Upper lobe of right lung (tissue), 1 donor: Measurements from ENCODE around the gene CEP112. TPM values are rescaled to one million over a fixed set of nuclear protein-coding genes. Genes with fewer than 3 reads are reported as not detected.

Source experiments
- ATAC-seq: fragments of 200-7000 bp; cut with Tn5 transposase; one replicate; pipeline ENCODE4 v1.9.1; 2020; ENCODE audit warnings: mild to moderate bottlenecking, moderate library complexity
- DNase-seq: peaks from one replicate; pipeline ENCODE4 v3.0.0-alpha.2; 2020
- H3K27ac ChIP-seq: fragments of 200-600 bp; one replicate; pipeline ENCODE4 v1.8.0; 2022
- H3K27me3 ChIP-seq: fragments of 200-600 bp; one replicate; pipeline ENCODE4 v1.8.0; 2022; ENCODE audit warnings: mild to moderate bottlenecking
- H3K36me3 ChIP-seq: fragments of 200-600 bp; one replicate; pipeline ENCODE4 v1.8.0; 2022
- H3K4me1 ChIP-seq: fragments of 200-600 bp; one replicate; pipeline ENCODE4 v1.8.0; 2022
- H3K4me3 ChIP-seq: fragments of 200-600 bp; one replicate; pipeline ENCODE4 v1.8.0; 2022; ENCODE audit warnings: mild to moderate bottlenecking
- H3K9me3 ChIP-seq: fragments of 200-600 bp; one replicate; pipeline ENCODE4 v1.8.0; 2022
- CTCF ChIP-seq: fragments of 200-600 bp; IDR thresholded peaks from one replicate; pipeline ENCODE4 v1.8.0; 2022; ENCODE audit warnings: antibody characterized with exemption
- intact Hi-C: fragments of 100-400 bp; cut with DNase I; formaldehyde crosslinking; loops from one replicate; pipeline ENCODE4 v1.11.0; 2022
- total RNA-seq: library from RNA; stranded (reverse); fragmentation: NEBNext Ultra II Directional; extraction: Animal tissue kit (Norgen Biotek cat#: 25700); gene quantifications from one replicate; pipeline ENCODE4 v1.2.1, GENCODE V29; 2021
- donor health status: DM: no; HTN: yes; CAD: no; lungs with severe emphysema.

Gene CEP112
- total RNA-seq, 1 donor from 2014 or later: 32.9 TPM

GRCh38 chr17:65941356-65941899 lies 250.5 kb downstream of the CEP112 start:
- Histone ChIP-seq H3K36me3 (no peaks in the 10 kb centered on the region), H3K9me3 (no peaks in the 10 kb centered on the region), H3K4me1 (no peaks in the 10 kb centered on the region), H3K27ac (no peak overlapping the region), H3K4me3 (no peak overlapping the region), H3K27me3 (no peaks in the 10 kb centered on the region)
- ATAC-seq (no peak), DNase-seq (no peak)
- no peak for TF ChIP-seq CTCF
- intact Hi-C loops: no loop called here

GRCh38 chr17:65936013-65936412 lies 255.9 kb downstream of the CEP112 start:
- Histone ChIP-seq H3K9me3 (no peaks in the 10 kb centered on the region), H3K27me3 (no peaks in the 10 kb centered on the region), H3K27ac (no peak overlapping the region), H3K4me1 (no peaks in the 10 kb centered on the region), H3K4me3 (no peak overlapping the region), H3K36me3 (no peaks in the 10 kb centered on the region)
- DNase-seq: no peak
- no peak for ATAC-seq
- TF ChIP-seq CTCF: no peak
- intact Hi-C loops: no loop called here

GRCh38 chr17:65933290-65933689 lies 258.6 kb downstream of the CEP112 start:
- Histone ChIP-seq H3K27me3 (no peaks in the 10 kb centered on the region), H3K36me3 (no peaks in the 10 kb centered on the region), H3K4me1 (no peaks in the 10 kb centered on the region), H3K27ac (no peak overlapping the region), H3K9me3 (no peaks in the 10 kb centered on the region), H3K4me3 (no peak overlapping the region)
- no peak for TF ChIP-seq CTCF
- intact Hi-C loops: no loop called here
- ATAC-seq (no peak), DNase-seq (no peak)

GRCh38 chr17:65931246-65932149 lies 260.4 kb downstream of the CEP112 start:
- Histone ChIP-seq H3K27ac (no peak overlapping the region), H3K27me3 (no peaks in the 10 kb centered on the region), H3K4me1 (no peaks in the 10 kb centered on the region), H3K9me3 (no peaks in the 10 kb centered on the region), H3K4me3 (no peak overlapping the region), H3K36me3 (no peaks in the 10 kb centered on the region)
- ATAC-seq: no peak
- no peak for TF ChIP-seq CTCF
- DNase-seq: no peak
- intact Hi-C loops: no loop called here

- Histone ChIP-seq H3K36me3 (no peaks in the 10 kb centered on the region), H3K27me3 (no peaks in the 10 kb centered on the region), H3K4me1 (no peaks in the 10 kb centered on the region), H3K27ac (no peak overlapping the region), H3K9me3 (no peaks in the 10 kb centered on the region), H3K4me3 (no peak overlapping the region)
- no peak for TF ChIP-seq CTCF
- DNase-seq (no peak), ATAC-seq (no peak)
- intact Hi-C loops: no loop called here
Measured at GRCh38 chr17:65930140-65930730, 261.7 kb downstream of the CEP112 start.
